Measurements from ENCODE around the gene HMGCLL1. TPM values are rescaled to one million over a fixed set of nuclear protein-coding genes. Genes with fewer than 3 reads are reported as not detected.

HMGCLL1 gene
- total RNA-seq, 1 experiment from 2014 or later = not detected

- DNase-seq (ENCODE audit: low read depth) = peak; percentile 15
Measured at GRCh38 chr6:55445648-55446204, 133.3 kb downstream of the HMGCLL1 start.

DNA sequence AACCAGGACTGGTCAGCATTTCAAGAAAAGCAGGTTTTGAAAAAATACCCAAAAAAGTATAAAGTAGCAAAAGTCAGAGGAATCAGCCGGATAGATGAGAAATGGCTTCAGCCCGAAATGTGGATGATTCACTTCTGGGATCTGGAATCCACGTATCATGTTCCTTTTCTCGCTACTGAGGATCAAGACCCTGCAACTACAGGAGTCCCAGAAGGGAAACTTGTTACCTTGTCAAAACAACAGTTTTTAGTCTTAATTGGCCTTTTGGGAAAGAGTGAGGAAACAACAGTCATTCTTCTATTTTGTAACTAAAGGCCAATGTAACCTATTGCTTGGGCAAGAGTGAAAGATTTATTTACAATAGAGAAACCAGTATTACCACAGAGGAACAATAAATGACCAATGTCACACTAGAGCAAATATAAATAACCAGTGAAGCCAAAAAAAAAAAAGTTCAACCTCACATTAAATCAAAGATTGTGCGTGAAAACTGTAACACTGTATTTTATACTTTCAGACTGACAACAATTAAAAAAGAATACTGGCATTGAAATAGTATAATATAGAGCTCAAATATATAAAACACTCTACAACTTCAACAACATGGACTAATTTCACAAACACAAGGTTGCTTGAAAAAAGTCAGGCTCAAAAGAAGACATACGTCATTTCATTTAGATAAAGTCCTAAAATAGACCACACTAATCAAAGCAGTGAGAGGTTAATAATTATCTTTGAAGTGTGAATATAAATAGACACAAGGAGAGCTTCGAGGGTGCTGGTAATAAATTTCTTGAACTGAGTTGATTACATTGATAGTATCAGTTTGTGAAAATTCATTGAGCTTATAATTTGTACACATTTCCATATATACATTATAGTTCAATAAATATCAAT is 135.5 kb downstream of the HMGCLL1 start:
- no peak for DNase-seq (ENCODE audit: low read depth)

DNA sequence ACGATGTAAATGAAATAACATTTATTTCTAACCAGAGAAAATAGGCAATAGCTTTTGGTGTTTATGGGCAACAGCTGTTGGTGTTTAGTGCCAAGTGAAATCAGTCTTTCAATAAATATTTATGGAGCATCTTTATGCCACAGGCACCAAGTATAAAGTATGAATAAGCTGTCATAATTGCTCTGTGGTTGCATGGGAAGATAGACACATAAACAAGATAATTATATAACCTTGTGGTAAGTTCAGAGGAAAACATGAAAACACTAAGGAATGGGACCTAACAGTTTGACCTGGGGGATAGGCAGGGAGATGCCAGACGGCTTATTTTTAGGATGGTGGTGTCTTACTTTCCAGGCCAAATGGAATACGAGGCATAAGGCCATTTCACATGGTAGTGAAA is 140.8 kb downstream of the HMGCLL1 start:
- DNase-seq (ENCODE audit: low read depth) = no peak

- DNase-seq (ENCODE audit: low read depth) = no peak
Measured at GRCh38 chr6:55437141-55437540, 141.9 kb downstream of the HMGCLL1 start.

DNA sequence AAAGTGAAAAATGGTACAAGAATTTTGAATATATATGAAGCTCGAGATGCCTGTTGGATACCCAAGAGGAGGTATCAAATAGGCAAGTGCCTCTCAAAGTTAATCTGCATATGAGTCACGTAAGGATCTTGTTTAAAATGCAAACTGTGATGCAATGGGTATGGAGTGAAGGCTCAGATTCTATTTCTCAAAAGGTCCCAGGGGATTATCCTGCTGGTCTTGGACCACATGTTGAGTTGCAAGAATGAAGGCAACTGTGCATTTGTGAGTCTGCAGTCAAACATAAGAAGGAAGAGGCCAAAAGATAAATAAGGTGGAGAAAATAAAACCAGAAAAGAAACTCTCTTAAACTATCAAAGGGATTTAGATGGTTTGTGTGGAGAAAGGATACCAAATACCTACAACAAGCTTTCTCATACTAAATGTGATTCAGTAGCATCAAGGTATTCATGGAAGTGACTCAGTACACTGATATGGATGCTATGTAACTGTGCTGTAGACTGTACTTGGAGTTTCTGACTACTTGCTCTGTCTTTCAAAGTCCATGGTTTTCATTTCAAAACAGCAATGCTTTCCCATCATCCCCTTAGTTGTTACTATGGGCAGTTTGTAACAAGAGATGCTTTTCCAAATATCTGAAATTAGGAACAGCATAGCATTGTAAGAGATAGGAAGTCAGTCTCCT is 145.4 kb downstream of the HMGCLL1 start:
- no peak for DNase-seq (ENCODE audit: low read depth)

DNA sequence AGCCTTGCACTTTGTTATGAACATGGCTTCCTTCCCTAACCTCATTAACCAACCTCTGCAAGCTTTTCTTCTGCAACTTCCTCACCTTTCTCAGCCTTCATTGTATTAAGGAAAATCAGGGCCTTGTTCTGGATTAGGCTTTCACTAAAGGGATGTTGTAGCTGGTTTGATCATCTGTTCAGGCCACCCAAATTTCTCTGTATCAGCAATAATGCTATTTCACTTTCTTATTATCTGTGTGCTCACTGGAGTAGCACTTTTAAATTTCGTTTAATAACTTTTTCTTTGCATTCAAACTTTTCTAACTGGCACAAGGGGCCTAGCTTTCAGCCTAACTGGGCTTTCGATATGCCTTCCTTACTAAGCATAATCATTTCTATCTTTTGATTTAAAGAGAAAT is 155.1 kb downstream of the HMGCLL1 start:
- DNase-seq (ENCODE audit: low read depth) = no peak

DNA sequence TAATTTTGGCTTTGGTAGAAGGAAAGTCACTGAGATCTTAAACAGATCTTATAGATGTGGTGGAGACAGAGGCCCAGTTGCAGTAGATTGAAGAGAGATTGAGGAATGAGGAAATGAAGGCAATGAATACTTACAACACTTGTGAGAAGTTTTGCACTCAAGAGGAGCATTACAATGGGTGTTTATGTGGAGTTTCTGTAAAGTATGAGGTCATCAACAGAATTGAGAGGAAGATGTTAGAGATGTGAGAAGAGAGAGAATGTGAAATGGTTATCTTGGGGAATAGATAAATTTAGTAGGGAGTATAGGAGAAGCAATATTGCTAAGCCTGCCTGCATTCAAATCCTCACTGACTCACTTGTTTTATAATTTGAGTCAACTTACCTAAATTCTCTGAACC is 168.3 kb downstream of the HMGCLL1 start:
- no peak for DNase-seq (ENCODE audit: low read depth)

DNA sequence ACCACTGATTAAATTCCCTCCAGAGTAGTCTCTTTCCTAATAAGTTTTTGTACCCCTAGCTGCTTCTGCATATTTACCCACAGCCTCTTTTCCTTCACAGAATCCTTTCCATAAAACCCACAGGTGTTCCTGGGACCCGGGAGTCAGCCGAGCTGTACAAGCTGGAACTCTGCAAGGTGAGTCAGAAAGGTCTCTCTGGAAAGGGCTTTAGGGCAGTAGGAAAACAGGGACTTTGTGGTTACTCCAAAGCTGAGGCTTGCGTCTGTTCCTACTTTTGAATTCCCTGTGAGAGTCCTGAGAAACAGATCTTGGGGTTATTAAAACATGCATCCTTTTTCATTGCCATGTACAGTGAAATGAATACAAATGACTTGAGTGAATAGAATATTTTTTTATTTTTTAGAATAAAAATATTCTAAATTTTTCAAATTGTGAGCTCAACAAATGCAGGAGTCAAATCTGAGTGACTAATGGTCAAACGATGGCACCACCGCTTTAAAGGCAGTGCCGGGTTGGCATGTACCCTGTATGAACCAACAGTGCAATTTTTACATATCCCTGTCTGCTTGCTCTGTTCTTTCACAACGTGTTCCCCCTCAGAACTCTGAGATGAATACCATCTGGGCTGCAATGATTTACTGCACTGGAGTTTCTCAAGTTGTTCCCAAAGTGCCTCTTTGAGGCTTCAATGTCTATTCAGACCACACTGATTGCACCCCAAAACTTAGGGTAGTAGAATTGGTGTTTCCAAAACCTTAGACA is 173.3 kb downstream of the HMGCLL1 start:
- no peak for DNase-seq (ENCODE audit: low read depth)

DNA sequence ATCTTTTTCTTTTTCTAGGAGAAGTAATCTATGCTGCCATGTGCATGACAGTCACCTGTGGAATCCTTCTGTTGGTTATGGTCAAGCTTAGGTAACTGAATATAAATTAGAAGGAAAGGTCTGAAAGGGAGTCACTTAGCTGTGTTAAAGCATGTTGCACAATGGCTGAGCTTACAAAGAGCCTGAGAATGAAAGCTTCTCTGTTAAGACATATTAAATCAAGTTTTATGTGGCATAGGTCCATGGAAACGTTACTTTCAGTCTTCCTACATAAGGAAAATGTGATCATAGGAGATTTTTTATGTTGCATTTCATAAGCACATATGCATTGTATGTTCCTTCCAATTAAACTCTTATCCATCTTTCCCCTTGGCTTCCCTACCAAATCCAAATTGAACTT is 179.6 kb downstream of the HMGCLL1 start:
- DNase-seq (ENCODE audit: low read depth) = no peak

GRCh38 chr6:55397986-55398385 is 181.0 kb downstream of the HMGCLL1 start:
- DNase-seq (ENCODE audit: low read depth) = no peak

DNA sequence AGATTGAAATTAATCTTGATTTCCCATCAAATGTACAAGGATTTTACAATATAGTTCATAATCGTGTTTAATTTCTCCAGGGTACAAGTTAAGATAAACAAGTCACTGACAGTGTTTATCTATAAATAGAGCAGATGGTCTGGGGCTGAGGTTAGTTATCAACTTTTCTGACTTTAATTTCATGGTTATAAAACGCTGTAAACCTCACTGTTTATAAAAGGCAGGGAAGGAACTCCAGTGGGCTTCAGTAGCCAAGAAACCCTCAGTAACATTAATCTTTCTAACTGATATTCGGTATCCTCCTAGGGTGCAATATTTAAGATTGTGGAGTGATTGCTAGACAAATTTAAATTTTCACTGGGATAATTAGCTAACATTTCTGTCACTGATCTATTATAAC is 183.1 kb downstream of the HMGCLL1 start:
- DNase-seq (ENCODE audit: low read depth) = no peak

- no peak for DNase-seq (ENCODE audit: low read depth)
Measured at GRCh38 chr6:55388211-55388610, 190.8 kb downstream of the HMGCLL1 start.

Data from RPMI7951 (cell line).